CD4-positive, alpha-beta T cell treated with Interleukin-2 at 100 ng/mL for 4 hours (primary cell): ENCODE results near the gene GH2.
A peak's percentile ranks its signal among the peaks of the same experiment; 100 is the strongest.
"Not testable (repeated sequence)": the region's sequence is repeated elsewhere in the genome, so short reads cannot be mapped to it uniquely, and the experiment has no call there.

Experiments
- DNase-seq: peaks from one replicate; pipeline ENCODE4 v3.0.0-alpha.2; 2020; ENCODE audit warnings: low spot score

Gene GH2

DNA sequence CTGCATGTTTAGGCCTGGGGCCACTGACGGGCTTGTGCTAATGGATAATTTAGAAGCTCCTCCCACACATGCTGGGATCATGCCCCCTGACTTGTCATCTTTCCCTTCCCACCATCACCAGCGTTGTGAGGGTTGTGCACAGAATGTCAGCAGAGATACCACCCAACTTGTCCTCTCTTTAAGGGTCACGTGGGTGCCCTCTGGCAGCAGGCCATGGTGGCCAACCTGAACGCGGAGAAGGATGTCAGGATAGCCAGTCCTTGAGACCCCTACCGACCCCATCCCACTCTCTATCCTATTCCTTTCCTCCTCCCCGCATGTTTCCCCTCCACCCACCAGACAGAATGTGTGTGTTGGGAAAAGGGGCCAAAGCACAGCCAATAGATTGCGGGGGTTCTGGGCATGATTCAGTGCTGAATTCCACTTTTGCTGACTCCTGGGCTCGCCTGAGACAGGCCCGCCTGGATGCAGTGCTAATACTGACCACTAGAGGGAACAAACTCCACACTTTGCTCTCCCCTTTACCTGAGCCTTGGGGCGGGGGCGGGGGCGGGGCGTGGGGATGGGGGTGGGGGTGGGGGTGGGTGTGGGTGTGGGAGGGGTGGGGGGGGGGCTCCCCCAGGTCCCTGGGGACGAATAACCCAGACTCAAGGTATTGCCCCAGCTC is at the start of gene GH2:
Gene GH2, minus strand, starts transcription at position 10 of the 667 bp plus-strand sequence. CDS start 143 bp downstream, outside the sequence.
- DNase-seq = peak; percentile 71

DNA sequence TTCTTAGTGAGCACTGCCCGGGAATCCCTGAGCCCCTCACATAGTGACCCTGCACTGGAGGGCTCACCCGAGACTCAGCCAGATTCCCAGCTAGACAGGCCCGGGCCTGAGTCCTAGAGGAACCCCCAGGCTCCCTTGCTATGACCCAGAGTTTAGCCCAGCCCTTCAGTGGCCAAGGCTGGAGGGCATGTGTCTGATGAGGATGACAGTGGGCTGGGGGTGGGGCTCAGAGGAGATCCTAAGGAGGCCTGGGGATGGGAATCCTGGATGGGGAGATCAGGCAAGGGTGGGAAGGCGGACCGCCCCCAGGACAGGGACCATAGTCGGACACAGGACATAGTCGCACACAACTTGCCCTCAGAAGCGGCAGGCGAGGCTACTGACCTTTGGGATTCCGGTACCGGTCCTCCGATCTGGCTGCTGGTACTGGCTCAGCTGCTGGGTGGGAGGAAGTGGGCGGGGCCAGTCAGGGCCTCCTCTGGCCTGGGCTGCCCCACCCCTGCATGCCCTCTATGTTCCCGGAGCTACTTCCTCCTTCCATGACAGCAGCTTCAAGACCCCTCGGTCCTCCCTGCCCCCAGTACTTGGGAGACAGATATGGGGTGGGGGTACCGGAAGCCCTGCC is 49.3 kb upstream of the GH2 start:
- DNase-seq = peak; percentile 57

DNA sequence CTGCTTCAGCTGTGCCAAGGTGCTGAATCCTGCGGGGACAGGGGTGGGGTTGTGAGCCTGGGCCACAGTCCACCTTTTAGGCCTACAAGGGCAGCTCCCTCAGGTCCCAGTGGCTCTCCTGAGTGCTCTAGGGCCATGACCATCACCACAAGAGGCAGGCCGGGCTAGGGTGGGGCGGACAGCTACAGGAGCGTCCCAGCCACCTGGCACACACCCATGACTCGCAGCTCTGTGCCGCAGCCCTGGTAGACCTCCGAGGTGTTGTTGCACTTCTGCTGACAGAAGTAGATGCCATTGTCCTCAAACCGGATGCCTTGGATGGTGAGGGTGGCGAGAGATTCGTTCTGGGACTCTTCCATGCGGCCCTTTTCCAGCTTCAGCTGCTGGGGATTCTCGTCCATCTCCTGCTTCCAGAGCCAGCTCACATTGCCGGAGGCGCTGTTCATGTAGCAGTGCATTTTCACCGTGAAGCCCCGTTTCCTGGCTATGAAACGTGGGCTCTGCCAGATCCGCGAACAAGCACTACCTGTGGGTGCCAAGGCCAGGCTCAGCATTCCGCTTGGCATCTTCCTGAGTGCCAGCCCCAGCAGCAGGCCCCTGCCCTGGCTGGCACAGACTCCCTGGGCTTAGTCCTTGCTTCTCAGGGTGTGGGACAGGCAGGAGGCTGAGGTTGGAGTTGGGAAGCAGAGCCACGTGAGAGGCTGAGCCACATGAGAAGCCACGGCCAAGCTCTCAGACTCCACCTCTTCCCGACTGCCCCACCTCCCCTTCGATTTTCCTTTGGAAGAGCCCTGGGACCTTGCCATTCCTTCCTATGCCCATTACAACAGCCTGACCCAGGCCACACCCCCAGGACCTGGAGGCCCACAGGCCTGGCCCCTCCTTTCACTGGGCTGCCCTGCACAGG is 48.4 kb upstream of the GH2 start:
- no peak for DNase-seq

DNA sequence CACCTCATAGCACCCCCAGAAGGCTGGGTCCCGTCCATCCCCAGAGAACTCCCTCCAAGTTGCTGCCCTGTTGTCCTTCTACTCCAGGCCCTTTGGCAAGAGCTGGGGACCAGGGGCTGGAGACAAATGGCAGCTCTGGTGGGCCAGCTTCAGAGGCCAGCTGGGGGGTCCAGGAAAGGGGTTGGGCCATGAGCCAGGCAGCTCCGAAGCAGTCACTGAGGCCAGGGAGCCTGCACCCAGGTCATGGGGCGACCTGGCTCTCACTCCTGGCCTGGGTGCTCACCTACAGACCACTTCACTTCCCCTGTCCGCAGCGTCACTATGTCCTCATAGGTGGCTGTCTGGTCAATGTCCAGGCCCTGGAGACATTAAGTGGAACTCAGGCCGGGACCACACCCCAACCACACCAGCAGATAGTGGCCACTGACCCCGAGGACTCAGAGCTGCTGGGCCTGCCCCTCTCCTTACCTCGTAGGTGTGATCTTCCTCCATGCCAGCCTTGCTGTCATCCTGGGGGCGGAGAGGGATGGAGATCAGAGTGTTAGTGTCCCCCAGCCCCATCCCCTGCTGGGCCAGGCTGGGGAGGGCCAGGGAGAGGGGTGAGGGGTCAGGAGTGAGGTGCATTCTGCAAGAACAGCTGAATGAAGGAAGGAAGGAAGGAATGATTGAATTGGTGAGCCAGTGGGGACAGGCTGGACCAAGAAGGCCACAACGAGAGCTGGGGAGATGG is 47.4 kb upstream of the GH2 start:
- no peak for DNase-seq

- DNase-seq = no peak
Measured at GRCh38 chr17:63928172-63928666, 46.5 kb upstream of the GH2 start.

- DNase-seq = no peak
Measured at GRCh38 chr17:63927464-63928171, 45.9 kb upstream of the GH2 start.

GRCh38 chr17:63926164-63926563 is 44.4 kb upstream of the GH2 start:
- no peak for DNase-seq

GRCh38 chr17:63925615-63926014 is 43.9 kb upstream of the GH2 start:
- DNase-seq = no peak

DNA sequence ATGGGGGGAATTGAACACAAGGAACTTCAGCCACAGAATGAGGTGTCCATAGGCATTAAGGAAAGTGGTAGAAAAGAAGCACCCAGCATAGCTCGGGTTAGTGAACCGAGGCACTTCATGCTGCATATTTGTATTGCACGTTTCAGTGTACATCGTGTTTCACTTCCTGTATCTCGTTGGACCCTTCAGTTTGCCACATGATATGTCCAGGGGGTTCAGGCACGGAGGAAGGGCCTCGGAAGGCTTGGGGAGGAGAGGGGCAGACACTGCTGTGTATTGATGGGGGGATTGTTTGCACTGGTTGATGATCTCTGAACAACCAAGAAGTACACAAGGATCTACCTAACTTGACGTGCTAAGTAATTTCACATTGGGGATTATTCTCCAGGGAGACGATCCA is 40.7 kb upstream of the GH2 start:
- not testable (repeated sequence) for DNase-seq

- DNase-seq = not testable (repeated sequence)
Measured at GRCh38 chr17:63920779-63921178, 39.0 kb upstream of the GH2 start.

DNA sequence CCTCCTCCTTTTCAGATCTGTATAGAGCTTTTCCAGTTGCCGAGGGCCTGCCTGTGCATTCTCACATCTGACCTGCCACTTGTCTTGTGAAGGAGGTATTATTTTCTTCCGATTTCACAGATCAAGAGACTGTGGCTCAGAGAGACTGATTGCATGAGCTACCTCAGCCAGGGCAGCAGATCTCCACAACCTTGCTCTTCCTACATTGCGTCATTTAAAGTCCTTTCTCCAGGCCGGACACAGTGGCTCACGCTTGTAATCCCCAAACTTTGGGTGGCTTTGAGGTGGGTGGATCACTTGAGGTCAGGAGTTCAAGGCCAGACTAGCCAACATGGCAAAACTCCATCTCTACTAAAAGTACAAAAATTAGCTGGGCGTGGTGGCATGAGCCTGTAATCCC is 38.3 kb upstream of the GH2 start:
- not testable (repeated sequence) for DNase-seq

DNA sequence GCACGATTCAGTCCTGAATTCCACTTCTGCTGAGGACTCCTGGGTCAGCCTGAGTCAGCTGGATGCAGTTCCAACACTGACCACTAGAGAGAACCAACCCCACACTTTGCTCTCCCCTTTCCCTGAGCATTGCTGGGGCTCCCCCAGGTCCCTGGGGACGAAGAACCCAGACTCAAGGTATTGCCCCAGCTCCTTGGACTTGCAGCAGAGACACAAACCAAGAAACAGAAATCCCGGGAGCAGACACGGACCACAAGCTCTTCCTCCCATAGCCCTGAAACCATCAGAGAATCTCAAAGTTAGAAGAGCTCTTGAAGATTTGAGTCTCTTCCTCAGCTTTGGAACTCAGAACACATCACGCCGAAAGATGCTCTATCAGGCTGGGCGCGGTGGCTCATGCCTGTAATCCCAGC is 37.6 kb upstream of the GH2 start:
- peak; percentile 85 for DNase-seq

GRCh38 chr17:63918789-63919305 is 37.1 kb upstream of the GH2 start, which contains the start of gene GH1:
Gene GH1 (minus strand): TSS chr17:63918839. CDS start chr17:63918776, 63 bp downstream.
- not testable (repeated sequence) for DNase-seq

GRCh38 chr17:63918305-63918704 is 36.6 kb upstream of the GH2 start:
- DNase-seq = no peak

DNA sequence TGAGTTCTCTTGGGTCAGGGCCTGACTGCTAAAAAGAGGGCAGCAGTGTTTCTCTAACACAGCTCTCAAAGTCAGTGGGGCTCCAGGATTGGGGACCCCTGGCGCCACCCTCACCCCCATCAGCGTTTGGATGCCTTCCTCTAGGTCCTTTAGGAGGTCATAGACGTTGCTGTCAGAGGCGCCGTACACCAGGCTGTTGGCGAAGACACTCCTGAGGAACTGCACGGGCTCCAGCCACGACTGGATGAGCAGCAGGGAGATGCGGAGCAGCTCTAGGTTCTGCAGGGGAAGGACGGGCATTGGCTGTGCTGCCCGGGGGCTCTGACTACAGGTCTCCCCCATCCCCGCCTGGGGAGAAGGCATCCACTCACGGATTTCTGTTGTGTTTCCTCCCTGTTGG is 35.9 kb upstream of the GH2 start:
- DNase-seq = no peak

DNA sequence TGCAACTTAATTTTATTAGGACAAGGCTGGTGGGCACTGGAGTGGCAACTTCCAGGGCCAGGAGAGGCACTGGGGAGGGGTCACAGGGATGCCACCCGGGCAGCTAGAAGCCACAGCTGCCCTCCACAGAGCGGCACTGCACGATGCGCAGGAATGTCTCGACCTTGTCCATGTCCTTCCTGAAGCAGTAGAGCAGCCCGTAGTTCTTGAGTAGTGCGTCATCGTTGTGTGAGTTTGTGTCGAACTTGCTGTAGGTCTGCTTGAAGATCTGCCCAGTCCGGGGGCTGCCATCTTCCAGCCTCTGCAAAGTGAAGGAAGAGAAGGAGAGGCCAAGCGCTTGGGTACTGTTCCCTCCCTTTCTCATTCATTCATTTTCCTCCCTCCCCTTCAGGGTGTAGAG is 35.5 kb upstream of the GH2 start:
- not testable (repeated sequence) for DNase-seq

- no peak for DNase-seq
Measured at GRCh38 chr17:63916566-63917185, 34.9 kb upstream of the GH2 start.

DNA sequence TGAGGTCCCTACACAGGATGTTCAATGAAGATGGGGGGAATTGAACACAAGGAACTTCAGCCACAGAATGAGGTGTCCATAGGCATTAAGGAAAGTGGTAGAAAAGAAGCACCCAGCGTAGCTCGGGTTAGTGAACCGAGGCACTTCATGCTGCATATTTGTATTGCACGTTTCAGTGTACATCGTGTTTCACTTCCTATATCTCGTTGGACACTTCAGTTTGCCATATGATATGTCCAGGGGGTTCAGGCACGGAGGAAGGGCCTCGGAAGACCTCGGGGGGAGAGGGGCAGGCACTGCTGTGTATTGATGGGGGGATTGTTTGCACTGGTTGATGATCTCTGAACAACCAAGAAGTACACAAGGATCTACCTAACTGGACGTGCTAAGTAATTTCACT is 34.0 kb upstream of the GH2 start:
- DNase-seq = not testable (repeated sequence)

- DNase-seq = no peak
Measured at GRCh38 chr17:63914471-63914870, 32.7 kb upstream of the GH2 start.

GRCh38 chr17:63911657-63912100 is 29.9 kb upstream of the GH2 start:
- peak; percentile 64 for DNase-seq
